Heart left ventricle (tissue), 13 donors: ENCODE data around the gene ADCY5.

Source experiments
- POLR2A ChIP-seq, 2 donors: fragments of 450-650 bp; IDR thresholded peaks; one replicate each; pipeline ENCODE4 v1.6.1; 2017; ENCODE audit warnings: antibody characterized with exemption in 2 of 2, mild to moderate bottlenecking in 2 of 2, moderate library complexity in 2 of 2
- TF ChIP-seq, protein P1 (sequence below), 12 donors: fragments of 200-600 bp; sonication (generic) in 4 of 12; IDR thresholded peaks; one replicate each; pipeline versions ENCODE4 v1.5.0 to v1.8.0; 2018 to 2022; ENCODE audit warnings: antibody characterized with exemption in 12 of 12, mild to moderate bottlenecking in 5 of 12
- donor health status: ischemic (EF 13 %, LVEDD 7.1; RV severe dilation, severe dysfunction).
- donor health status: DM: no; HTN: yes; CAD: no.
- donor health status: DM: no; HTN: no; CAD: no.
- donor health status: ischemic (EF 25% LVEDD 6.9; RV normal size, moderate dysfunction).
- donor health status: ischemic (EF 25% LVEDD 5.7; RV mildly dilated, moderate dysfunction).
- donor health status: ischemic (EF 35%, LVEDD 5.7; RV mildly dilated, moderate dysfunction).
- donor health status: nonischemic (EF 11% LVEDD 7.7; RV severe dilation, severe dysfunction).
- donor health status: DM: yes; HTN: yes; CAD: no.
- donor health status: PGD.
- donor health status: ischemic (EF 29% LVEDD 5.4; RV normal size, mild dysfunction).
- donor health status: nonischemic (EF 23%, LVEDD 6.1; RV moderate dilation, normal function).

GRCh38 chr3:123279121-123279520, 169.8 kb downstream of the ADCY5 start:
- TF ChIP-seq, protein P1, sequence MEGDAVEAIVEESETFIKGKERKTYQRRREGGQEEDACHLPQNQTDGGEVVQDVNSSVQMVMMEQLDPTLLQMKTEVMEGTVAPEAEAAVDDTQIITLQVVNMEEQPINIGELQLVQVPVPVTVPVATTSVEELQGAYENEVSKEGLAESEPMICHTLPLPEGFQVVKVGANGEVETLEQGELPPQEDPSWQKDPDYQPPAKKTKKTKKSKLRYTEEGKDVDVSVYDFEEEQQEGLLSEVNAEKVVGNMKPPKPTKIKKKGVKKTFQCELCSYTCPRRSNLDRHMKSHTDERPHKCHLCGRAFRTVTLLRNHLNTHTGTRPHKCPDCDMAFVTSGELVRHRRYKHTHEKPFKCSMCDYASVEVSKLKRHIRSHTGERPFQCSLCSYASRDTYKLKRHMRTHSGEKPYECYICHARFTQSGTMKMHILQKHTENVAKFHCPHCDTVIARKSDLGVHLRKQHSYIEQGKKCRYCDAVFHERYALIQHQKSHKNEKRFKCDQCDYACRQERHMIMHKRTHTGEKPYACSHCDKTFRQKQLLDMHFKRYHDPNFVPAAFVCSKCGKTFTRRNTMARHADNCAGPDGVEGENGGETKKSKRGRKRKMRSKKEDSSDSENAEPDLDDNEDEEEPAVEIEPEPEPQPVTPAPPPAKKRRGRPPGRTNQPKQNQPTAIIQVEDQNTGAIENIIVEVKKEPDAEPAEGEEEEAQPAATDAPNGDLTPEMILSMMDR (IDR thresholded peaks at IDR 0.05), result no peak
- no peak for TF ChIP-seq POLR2A (IDR thresholded peaks at IDR 0.05)
